MM.1S (cell line): ENCODE results near the gene MMP20.

Experiments used
- CTCF ChIP-seq: fragments of 300-600 bp; sonication (generic); IDR thresholded peaks from 2 replicates; pipeline ENCODE4 v1.5.1; 2016; ENCODE audit warnings: antibody characterized with exemption, low read length, mixed read lengths
- EZH2 ChIP-seq: fragments of 300-600 bp; sonication (generic); optimal IDR thresholded peaks from 2 replicates; pipeline ENCODE3; 2017; ENCODE audit warnings: low read depth, mild to moderate bottlenecking, antibody characterized with exemption, low read length, mixed read lengths
- EZH2phosphoT487 ChIP-seq: fragments of 300-600 bp; sonication (generic); IDR thresholded peaks from 2 replicates; pipeline ENCODE4 v1.6.1; 2018; ENCODE audit warnings: antibody characterized with exemption, low read length

DNA sequence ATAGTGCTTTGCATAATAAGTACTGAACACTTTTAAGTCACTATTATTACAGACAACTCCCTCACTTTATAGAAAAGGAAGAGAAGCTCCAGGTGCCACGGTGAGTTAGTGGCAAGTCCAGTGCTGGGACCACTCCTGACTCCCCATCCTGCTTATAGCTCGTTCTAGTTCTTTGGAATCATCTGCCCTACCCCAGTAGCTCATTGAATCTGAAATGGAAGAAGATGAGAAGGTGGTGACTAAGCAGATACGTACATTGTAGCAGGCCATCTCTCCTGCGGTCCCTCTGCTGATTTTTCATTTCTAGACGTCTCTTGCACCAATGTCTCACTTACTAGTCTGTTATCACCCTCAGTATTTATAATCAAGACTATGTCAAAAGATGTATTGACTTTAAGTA, 21.6 kb downstream of the MMP20 start:
- TF ChIP-seq EZH2phosphoT487 = no peak
- no peak for TF ChIP-seq CTCF
- no peak for TF ChIP-seq EZH2
